Hepatocyte (in vitro differentiated cells): ENCODE results near the gene SSBP2.

ENCODE experiments used
- CTCF ChIP-seq: fragments of 200-600 bp; sonication (generic); IDR thresholded peaks from 2 replicates; pipeline ENCODE4 v1.5.1; 2016; ENCODE audit warnings: antibody characterized with exemption, mild to moderate bottlenecking; ENCODE audit not compliant: poor library complexity
- EZH2phosphoT487 ChIP-seq: fragments of 200-600 bp; sonication (generic); IDR thresholded peaks from one replicate; pipeline ENCODE4 v1.6.1; 2018; ENCODE audit warnings: antibody characterized with exemption, mild to moderate bottlenecking, low read depth, moderate library complexity; ENCODE audit not compliant: unreplicated experiment, severe bottlenecking

GRCh38 chr5:81397176-81397575 is 353.7 kb downstream of the SSBP2 start:
- TF ChIP-seq CTCF (no peak), EZH2phosphoT487 (no peak)
